Measurements from ENCODE around the gene KATNBL1. TPM values are rescaled to one million over a fixed set of nuclear protein-coding genes. Genes with fewer than 3 reads are reported as not detected.
"Not testable (repeated sequence)": the region's sequence is repeated elsewhere in the genome, so short reads cannot be mapped to it uniquely, and the experiment has no call there.

Gene KATNBL1
- total RNA-seq, 1 donor from 2014 or later: 19.3 TPM

DNA sequence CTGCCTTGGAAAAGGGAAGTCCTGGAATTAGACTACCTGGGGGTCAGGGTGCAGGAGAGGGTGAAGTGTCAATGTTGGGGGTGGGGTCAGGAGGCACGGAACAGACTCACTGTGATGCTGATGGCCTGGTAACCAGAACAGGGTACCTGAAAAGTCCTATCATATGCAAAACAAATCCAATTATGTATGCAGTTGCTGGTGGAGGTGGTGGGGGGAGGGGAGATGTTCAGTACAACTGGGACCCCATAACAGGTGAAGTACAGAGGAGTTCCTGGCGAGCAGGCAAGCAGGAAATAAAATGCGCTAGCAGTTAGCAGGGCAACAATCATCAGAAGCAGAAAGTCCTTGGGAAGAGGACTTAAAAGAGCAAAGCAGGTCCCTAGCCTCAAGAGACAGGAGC lies 4.2 kb upstream of the KATNBL1 start:
- intact Hi-C loops (cut with DNase I): loop anchor here (10.0 kb wide), 1 partner anchor 771 kb away; the partner anchor contains the start of gene ZNF770

DNA sequence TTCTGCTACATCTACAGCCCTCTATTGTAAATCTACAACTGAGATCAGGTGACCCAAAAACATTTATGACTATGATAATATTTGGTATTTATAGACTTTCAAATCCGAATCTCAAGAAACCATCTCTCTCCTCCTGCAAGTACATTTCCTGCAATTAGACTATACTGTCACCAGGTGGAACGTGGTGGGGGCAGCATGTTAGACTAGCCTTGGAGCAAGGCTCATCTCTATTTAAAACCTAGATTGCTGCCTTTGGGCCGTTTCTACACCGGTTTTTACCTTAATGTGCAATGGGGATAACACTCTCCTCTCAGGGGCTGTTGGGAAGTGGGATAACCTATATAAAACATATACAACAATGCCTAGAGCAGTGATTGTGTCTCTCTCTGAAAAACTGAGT lies 3.8 kb upstream of the KATNBL1 start:
- intact Hi-C loops (cut with DNase I): loop anchor here (10.0 kb wide), 1 partner anchor 771 kb away; the partner anchor contains the start of gene ZNF770
- DNase-seq (ENCODE audit: missing footprints) (no peak), ATAC-seq (no peak)

More for the DNA sequence above, 4.2 kb upstream of the KATNBL1 start:
- no peak for ATAC-seq
- DNase-seq (ENCODE audit: missing footprints): no peak

DNA sequence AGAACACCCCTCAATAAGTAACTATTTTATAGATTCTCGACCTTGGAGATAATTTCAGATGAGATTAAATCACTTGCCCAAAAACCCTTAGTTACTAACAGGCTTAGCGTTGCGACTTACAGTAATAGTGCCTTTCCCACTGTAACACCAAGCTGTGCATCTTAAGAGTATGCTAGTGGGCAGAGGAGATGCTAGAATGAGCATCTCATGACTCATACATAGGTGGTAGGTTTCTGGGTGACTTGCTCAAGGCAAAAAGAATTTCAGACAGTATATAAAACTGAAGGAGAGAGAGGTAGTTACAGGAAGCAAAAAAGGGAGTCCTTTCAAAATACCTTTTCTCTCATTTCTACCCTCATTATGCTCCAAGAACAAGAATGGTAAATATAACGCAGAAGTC lies 3.9 kb downstream of the KATNBL1 start:
- intact Hi-C loops (cut with DNase I): no loop called here
- no peak for ATAC-seq
- DNase-seq (ENCODE audit: missing footprints): no peak

DNA sequence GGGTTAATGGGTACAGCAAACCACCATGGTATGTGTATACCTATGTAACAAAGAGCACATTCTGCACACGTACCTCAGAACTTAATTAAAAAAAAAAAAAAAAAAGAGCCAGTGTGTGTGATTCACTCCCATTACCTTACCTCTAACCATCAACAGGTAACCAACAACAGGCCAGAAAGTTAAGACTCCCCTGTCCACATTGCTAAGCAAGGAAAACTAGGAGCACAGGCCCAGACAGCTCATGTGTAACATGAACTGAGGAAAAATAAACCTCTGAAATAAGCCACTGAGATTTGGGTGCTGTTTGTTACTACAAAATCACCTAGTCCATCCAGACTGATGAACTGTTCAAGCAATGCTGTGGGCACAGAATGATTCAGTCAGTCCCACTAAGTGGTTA lies 6.0 kb downstream of the KATNBL1 start:
- intact Hi-C loops (cut with DNase I): no loop called here
- no peak for DNase-seq (ENCODE audit: missing footprints)
- ATAC-seq: no peak

DNA sequence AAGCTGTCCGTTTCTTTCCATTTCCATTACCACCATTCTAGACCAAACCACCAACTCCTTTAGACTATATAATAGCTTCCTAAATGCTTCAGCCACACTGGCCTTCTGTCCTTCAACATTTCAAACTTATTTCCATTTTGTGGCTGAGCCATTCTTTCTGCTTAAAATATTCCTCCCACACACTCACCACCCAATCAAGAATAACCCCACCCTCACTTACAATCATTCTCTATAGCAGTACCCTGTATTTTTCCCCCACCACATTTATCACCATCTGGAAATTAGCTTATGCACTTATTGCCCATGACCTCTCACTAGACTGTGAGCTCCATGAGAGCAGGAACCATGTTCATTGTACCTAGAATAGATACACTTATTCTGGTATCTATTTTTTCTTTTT lies 6.6 kb downstream of the KATNBL1 start:
- DNase-seq (ENCODE audit: missing footprints): no peak
- intact Hi-C loops (cut with DNase I): no loop called here

DNA sequence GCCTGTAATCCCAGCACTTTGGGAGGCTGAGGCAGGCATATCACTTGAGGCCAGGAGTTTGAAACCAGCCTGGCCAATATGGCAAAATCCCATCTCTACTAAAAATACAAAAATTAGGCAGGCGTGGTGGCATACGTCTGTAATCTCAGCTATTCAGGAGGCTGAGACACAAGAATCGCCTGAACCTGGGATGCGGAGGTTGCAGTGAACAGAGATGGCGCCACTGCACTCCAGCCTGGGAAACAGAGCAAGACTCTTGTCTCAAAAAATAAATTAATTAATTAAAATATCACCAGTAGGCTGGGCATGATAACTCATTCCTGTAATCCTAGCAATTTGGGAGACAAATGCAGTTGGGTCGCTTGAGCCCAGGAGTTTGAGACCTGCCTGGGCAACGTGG lies 16.6 kb downstream of the KATNBL1 start:
- DNase-seq (ENCODE audit: missing footprints); intact Hi-C loops (cut with DNase I); ATAC-seq: not testable (repeated sequence)

More for the DNA sequence above, 6.6 kb downstream of the KATNBL1 start:
- no peak for ATAC-seq

DNA sequence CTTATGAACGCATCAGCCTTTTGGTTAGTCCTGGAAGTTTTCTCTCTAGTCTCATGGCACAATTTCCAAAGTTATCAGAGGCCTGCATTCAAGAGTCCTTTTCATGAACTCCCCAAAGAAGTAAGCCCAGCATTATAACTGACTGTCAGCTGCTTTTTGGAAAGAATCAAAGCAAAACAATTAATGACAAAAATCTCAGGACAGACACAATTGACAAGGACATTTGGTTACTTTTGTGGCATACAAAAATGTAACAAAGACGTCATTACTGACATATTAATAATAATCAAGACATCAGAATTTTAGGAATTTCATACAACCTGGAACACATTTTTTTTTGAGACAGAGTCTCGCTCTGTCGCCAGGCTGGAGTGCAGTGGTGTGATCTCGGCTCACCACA lies 21.2 kb downstream of the KATNBL1 start:
- no peak for DNase-seq (ENCODE audit: missing footprints)
- intact Hi-C loops (cut with DNase I): no loop called here
- ATAC-seq: no peak

DNA sequence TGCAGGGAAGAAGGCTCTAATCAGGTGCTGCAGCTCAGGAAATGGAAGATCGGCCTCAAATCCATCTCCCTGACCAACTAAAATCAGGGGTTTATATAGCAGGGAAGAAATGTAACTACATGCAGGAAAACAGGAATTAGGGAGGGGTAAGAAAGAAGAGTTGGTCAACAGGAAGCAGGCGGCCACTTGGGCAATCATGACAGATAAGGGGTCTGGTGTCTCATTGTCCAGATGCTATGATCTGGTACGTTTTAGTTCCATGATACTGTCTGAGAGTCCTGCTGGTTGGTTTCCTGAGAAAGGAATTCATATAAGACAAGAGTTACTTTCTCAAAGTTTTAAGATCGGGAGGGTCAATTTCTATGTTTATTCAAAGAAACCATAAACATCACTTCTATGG lies 24.2 kb downstream of the KATNBL1 start:
- ATAC-seq (no peak), DNase-seq (ENCODE audit: missing footprints) (no peak)
- intact Hi-C loops (cut with DNase I): no loop called here

DNA sequence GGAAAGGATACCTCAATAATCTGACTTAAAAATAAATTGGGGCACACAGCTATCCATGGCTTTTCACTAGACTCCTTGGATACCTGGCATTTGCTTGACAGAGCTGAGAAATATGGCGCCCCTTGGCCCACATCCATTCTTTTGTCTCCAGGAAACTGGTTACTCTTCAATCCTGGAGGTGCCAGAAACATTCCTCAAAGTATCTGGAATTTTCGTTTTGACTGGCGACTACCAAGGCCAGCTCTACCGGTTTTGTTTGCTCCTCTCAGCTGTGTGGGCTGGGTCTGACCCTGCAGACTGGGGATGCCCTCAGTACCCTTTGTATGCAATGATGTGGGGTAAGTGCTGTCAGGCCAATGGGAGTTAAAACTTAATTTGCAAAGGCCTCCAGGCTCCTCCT lies 27.0 kb downstream of the KATNBL1 start:
- ATAC-seq: no peak
- intact Hi-C loops (cut with DNase I): no loop called here

DNA sequence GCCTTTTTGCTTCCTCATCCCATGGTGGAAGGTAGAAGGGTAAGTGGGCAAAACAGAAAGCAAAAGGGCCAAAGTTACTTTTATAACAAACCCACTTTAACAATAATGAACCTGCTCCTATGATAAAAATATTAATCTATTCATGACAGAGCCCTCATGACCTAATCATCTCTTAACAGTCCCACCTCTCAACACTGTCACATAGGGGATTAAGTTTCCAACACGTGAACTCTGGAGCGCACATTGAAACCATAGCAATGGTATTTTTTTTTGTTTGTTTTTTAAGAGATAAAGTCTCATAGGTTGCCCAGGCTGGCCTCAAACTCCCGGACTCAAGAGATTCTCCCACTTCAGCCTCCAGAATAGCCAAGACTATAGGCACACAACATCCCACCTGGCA lies 30.7 kb downstream of the KATNBL1 start:
- DNase-seq (ENCODE audit: missing footprints) (no peak), ATAC-seq (no peak)
- intact Hi-C loops (cut with DNase I): no loop called here

More for the DNA sequence above, 27.0 kb downstream of the KATNBL1 start:
- DNase-seq (ENCODE audit: missing footprints): no peak

DNA sequence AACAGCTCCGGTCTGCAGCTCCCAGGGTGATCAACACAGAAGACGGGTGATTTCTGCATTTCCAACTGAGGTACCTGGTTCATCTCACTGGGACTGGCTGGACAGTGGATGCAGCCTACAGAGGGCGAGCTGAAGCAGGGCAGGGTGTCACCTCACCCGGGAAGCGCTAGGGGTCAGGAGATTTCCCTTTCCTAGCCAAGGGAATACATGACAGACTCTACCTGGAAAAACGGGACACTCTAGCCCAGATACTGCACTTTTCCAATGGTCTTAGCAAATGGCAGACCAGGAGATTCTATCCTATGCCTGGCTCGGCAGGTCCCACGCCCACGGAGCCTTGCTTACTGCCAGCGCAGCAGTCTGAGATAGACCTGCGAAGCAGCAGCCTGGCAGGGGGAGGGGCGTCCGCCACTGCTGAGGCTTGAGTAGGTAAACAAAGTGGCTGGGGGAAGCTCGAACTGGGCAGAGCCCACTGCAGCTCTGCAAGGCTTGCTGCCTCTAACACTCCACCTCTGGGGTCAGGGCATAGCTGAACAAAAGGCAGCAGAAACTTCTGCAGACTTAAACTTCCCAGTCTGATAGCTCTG lies 43.8 kb downstream of the KATNBL1 start:
- ATAC-seq; intact Hi-C loops (cut with DNase I); DNase-seq (ENCODE audit: missing footprints): not testable (repeated sequence)

DNA sequence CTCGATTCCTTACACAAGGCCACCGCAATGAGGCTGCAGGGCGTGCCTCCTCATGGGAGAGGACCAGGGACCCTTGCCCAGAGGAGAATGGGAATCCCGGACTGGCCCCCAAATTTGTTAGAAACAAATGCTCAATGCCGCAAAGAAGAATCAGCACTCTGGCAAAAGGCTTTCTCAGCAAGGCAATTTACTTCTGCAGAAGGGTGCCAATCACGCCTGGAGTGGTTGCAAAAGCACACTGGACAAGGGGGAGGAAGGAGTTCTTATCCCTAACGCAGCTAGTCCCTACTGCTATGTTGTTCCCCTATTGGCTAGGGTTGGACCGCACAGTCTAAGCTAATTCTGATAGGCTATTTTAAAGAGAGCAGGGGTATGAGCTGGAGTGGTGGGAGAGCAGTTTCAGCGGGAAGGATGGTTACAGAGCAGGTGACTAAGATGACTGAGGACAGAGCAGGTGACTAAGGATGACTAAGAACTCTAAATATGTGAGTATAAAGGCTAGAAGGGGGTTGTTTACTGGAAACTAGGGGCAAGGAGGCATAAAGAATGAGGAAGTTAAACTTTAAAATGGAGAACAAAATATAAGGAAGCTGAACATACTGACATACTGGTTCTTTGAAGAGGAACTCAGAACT lies 48.5 kb downstream of the KATNBL1 start:
- intact Hi-C loops (cut with DNase I): no loop called here

DNA sequence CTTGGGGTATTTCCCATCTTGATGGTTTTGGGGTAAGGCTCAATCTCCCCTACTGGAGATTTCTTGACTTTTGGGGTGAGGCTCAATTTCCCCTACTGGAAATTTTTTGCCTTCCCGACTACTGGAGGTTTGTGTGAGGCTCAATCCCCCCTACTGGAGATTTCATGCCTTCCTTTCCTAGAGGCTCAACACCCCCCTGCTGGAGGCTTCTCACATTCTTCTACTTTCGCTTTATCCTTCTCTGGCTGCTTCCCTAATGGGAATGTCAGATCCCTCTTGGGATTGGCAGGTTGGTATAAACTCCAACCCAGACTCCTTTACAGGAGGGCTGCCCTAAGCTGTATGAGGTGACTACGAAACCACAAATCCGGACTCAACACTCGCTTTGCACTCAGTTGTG lies 49.2 kb downstream of the KATNBL1 start:
- intact Hi-C loops (cut with DNase I): no loop called here
- ATAC-seq: no peak
- DNase-seq (ENCODE audit: missing footprints): no peak

More for the DNA sequence above, 48.5 kb downstream of the KATNBL1 start:
- DNase-seq (ENCODE audit: missing footprints) (no peak), ATAC-seq (no peak)

DNA sequence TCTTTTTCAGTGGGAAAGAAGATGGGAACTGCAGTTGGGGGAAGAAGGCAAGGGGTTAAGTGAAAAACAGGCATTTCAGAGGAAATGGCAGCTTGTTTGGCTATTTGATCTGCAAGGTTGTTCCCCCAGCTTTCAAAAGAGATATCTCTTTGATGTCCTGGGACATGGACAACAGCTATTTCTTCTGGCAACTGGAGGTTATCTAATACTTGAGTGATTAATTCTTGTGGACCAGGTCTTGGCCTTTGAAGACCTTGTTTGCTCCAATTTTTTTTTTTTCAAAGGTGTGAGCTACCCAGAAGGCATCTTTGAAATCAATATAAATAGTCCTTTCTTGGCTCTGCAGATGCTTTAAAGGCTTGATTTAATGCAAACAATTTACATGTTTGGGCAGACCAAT lies 51.5 kb downstream of the KATNBL1 start:
- ATAC-seq: no peak

DNA sequence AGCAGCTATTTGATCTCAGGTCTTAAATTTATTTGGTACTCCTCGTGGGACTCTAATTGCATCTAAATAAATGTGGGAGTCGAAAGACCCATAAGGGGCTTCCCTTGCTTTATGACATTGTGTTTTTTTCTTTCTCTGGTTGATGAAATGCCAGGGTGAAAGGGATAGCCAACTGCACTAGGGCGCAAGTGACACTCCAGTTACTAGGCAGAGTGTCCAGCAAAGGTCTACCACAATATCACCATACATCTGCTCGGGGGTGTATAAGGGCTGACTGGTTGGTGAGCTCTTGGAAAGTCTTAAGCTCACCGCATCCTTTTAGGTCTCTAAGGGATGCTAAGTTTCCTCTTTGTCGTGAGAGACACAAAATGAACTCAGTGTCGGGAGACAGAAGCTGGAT lies 54.0 kb downstream of the KATNBL1 start:
- DNase-seq (ENCODE audit: missing footprints): no peak
- intact Hi-C loops (cut with DNase I): no loop called here
- ATAC-seq: no peak

More for the DNA sequence above, 51.5 kb downstream of the KATNBL1 start:
- DNase-seq (ENCODE audit: missing footprints): no peak
- intact Hi-C loops (cut with DNase I): no loop called here

DNA sequence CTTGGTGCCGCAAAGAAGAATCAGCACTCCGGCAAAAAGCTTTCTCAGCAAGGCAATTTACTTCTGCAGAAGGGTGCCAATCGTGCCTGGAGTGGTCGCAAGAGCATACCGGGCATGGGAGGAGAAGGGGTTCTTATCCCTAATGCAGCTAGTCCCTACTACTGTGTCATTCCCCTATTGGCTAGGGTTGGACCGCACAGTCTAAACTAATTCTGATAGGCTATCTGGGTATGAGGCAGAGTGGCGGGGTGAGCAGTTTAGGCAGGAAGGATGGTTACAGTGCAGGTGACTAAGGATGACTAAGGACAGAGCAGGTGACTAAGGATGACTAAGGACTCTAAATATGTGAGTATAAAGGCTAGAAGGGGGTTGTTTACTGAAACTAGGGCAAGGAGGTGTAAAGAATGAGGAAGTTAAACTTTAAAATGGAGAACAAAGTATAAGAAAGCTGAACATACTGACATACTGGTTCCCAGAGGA lies 55.1 kb downstream of the KATNBL1 start:
- no peak for DNase-seq (ENCODE audit: missing footprints)
- intact Hi-C loops (cut with DNase I): no loop called here

DNA sequence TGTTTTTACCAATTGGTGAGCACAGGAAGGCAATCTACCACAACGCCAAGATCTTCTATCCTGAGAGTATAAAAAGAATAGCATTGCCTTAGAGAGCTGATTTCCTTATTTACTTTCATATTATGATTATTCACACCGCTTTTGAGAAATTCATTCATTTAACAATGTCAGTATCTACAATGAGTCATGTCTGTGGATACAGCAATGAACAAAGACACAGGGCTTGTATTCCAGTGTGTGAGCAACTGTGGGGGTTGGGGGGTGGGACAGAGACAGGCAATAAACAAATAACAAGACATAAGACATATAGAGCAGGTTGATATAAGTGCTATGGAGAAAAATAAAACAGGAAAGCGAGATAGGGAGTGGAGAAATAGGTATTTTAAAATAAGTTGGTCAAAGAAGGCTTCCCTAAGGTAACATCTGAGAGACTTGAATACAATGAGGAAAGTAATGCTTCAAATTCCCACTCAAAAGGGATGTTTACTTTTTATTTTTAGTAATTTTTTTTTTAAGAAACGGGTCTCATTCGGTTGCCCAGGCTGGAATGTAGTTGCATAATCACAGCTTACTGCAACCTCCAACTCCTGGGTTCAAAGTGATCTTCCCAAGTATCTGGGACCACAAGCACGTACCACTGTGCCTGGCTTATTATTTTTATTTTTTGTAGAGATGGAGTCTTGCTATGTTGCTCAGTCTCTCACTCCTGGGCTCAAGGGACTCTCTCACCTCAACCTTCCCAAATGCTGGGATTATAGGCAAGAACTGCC lies 62.3 kb downstream of the KATNBL1 start:
- DNase-seq (ENCODE audit: missing footprints): no peak
- intact Hi-C loops (cut with DNase I): no loop called here
- ATAC-seq: no peak

More for the DNA sequence above, 55.1 kb downstream of the KATNBL1 start:
- ATAC-seq: no peak

DNA sequence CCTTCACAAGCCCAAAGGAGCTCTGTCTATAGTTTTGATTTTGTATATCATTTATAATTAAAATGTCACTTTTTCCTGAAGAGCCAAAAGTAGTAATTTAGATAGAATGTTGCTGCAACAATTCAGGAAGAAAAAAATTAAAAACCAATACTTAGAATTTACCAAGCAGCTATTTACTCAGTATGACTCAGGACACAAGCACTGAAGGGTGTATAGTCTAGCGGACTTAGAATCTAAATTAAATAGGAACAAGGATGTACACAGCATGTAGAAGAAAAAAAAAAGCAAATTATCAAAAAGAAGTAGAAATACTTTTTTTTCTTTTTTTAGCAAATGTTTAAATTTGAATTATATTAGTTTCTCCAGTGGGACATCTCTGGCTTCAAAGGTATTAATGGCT lies 76.4 kb downstream of the KATNBL1 start:
- no peak for DNase-seq (ENCODE audit: missing footprints)
- intact Hi-C loops (cut with DNase I): no loop called here

DNA sequence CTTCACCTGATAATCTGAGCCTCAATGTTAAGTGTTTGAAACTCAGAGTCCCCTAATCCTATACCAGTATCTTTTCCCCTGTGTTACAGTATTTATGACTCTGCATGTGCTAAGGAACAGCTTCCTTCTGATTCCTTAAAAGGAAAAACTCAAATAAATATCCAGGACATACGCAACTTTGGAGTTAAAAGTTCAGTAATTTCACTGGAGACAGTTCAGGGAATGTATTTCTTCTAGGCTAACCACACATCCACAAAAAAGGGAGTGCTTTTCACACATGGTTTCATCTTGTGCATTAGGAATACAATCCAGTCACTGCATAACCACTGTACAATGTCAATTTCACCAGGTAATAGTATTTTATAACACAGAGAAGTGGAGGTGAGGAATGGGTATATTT lies 77.0 kb downstream of the KATNBL1 start:
- no peak for DNase-seq (ENCODE audit: missing footprints)
- intact Hi-C loops (cut with DNase I): no loop called here
- ATAC-seq: no peak

More for the DNA sequence above, 76.4 kb downstream of the KATNBL1 start:
- no peak for ATAC-seq

DNA sequence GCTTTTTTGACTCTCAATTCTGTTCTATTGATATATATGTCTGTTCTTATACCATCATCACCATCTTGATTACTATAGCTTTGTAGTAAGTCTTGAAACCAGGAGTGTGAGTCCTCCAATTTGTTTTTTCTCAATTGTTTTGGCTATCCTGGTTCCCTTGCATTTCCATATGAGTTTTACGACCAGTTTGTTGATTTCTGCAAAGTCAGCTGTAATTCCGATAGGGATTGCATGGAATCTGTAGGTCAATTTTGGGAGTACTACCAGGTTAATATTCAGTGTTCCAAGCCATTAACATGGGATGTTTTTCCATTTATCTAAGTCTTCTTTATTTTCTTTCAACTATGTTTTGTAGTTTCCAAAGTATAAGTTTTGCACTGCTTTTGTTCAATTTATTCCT lies 81.0 kb downstream of the KATNBL1 start:
- intact Hi-C loops (cut with DNase I): no loop called here
- ATAC-seq (no peak), DNase-seq (ENCODE audit: missing footprints) (no peak)
